Body of pancreas (tissue), 4 donors: ENCODE results near the gene ARHGAP32. TPM values are rescaled to one million over a fixed set of nuclear protein-coding genes. Genes with fewer than 3 reads are reported as not detected.

ENCODE experiments used
- ATAC-seq: fragments of 150-250 bp; one replicate; pipeline ENCODE4 v1.9.1; 2016
- DNase-seq, 4 donors: peaks; one replicate each; pipeline ENCODE4 v3.0.0-alpha.2; 2019
- H3K27ac ChIP-seq, 4 donors: fragments of 200-600 bp; sonication (generic); 1 replicate in 3 of 4; 2 replicates in 1 of 4; pipeline versions ENCODE4 v1.5.1 to v1.6.1; 2016 to 2019; ENCODE audit warnings: mild to moderate bottlenecking in 1 of 4, mixed read lengths in 1 of 4, moderate library complexity in 1 of 4
- H3K27me3 ChIP-seq, 2 donors: fragments of 200-600 bp; sonication (generic); one replicate each; pipeline ENCODE4 v1.6.0; 2016; ENCODE audit warnings: mild to moderate bottlenecking in 1 of 2
- H3K36me3 ChIP-seq, 2 donors: fragments of 200-600 bp; sonication (generic); replicated peaks in 1 of 2; 2 replicates each; pipeline ENCODE4 v1.5.1; 2016; ENCODE audit warnings: low read depth in 2 of 2; ENCODE audit not compliant: insufficient read depth in 1 of 2
- H3K4me1 ChIP-seq: fragments of 200-600 bp; sonication (generic); one replicate; pipeline ENCODE4 v1.6.0; 2016
- H3K4me3 ChIP-seq, 2 donors: fragments of 200-600 bp; sonication (generic); 1 replicate in 1 of 2; 2 replicates in 1 of 2; pipeline ENCODE4 v1.5.1; 2016 to 2019
- H3K9me3 ChIP-seq, 3 donors: fragments of 200-600 bp; sonication (generic); 1 replicate in 2 of 3; 2 replicates in 1 of 3; pipeline ENCODE4 v1.5.1; 2016
- CTCF ChIP-seq, 7 experiments: fragments of 450-650 bp in 4 of 7; fragments of 200-600 bp in 3 of 7; sonication (generic) in 3 of 7; IDR thresholded peaks; one replicate each; pipeline ENCODE4 v1.5.1; 2016 to 2019; ENCODE audit warnings: antibody characterized with exemption in 7 of 7
- POLR2A ChIP-seq, 3 donors: fragments of 450-650 bp; IDR thresholded peaks; one replicate each; pipeline ENCODE4 v1.6.1; 2016; ENCODE audit warnings: antibody characterized with exemption in 3 of 3, mild to moderate bottlenecking in 2 of 3
- WGBS, 2 donors: methylation state at CpG; one replicate each; pipeline ENCODE4 v1.1.5; 2017; 5-methylcytosine and 5-hydroxymethylcytosine counted together
- intact Hi-C: fragments of 100-400 bp; cut with DNase I; formaldehyde crosslinking; loops from one replicate; pipeline ENCODE4 v1.15.1; 2023
- small RNA-seq: library from RNA; depleted of rRNA; stranded (forward); fragments of <200 nt; gene quantifications from one replicate; pipeline ENCODE3, GENCODE V24; 2016
- total RNA-seq, 2 donors: library from RNA; depleted of rRNA; stranded (reverse); fragments of >200 nt; gene quantifications; one replicate each; pipeline ENCODE4 v1.1.0, GENCODE V29; 2016

Gene ARHGAP32
- total RNA-seq, 2 donors from 2014 or later = 26.0 to 30.4 TPM

GRCh38 chr11:128917144-128917724 lies 274.9 kb downstream of the ARHGAP32 start:
- no peak for DNase-seq
- no peak overlapping the region for H3K27ac ChIP-seq
- no peaks in the 10 kb centered on the region for H3K27me3 ChIP-seq
- no peaks in the 10 kb centered on the region for H3K4me1 ChIP-seq
- no peaks in the 10 kb centered on the region for H3K9me3 ChIP-seq
- no peak overlapping the region for H3K4me3 ChIP-seq
- H3K36me3 ChIP-seq = no peaks in the 10 kb centered on the region
- intact Hi-C loops = no loop called here
- no peak for ATAC-seq
- 31 to 32% methylated on average over 4 to 5 of the region's 5 CpGs for WGBS, 2 donors
- TF ChIP-seq CTCF (IDR thresholded peaks at IDR 0.05) = no peak
- TF ChIP-seq POLR2A (IDR thresholded peaks at IDR 0.05) = no peak

GRCh38 chr11:128916681-128917080 lies 275.4 kb downstream of the ARHGAP32 start:
- H3K4me1 ChIP-seq = no peaks in the 10 kb centered on the region
- 82 to 88% methylated on average over 1 to 2 of the region's 2 CpGs for WGBS, 2 donors
- TF ChIP-seq CTCF (IDR thresholded peaks at IDR 0.05) = no peak
- TF ChIP-seq POLR2A (IDR thresholded peaks at IDR 0.05) = no peak
- no peaks in the 10 kb centered on the region for H3K27me3 ChIP-seq
- no peaks in the 10 kb centered on the region for H3K36me3 ChIP-seq
- no peaks in the 10 kb centered on the region for H3K9me3 ChIP-seq
- ATAC-seq = no peak
- no peak overlapping the region for H3K27ac ChIP-seq
- intact Hi-C loops = no loop called here
- no peak for DNase-seq
- H3K4me3 ChIP-seq = no peak overlapping the region

- no peak for DNase-seq
- WGBS, 2 donors = 56 to 71% methylated on average over 3 of the region's 3 CpGs
- TF ChIP-seq POLR2A (IDR thresholded peaks at IDR 0.05) (no peak), CTCF (IDR thresholded peaks at IDR 0.05) (no peak)
These were observed 276.0 kb downstream of the ARHGAP32 start for GRCh38 chr11:128916037-128916572.

GRCh38 chr11:128915149-128915521 lies 277.0 kb downstream of the ARHGAP32 start:
- Histone ChIP-seq H3K4me1 (no peaks in the 10 kb centered on the region), H3K36me3 (no peaks in the 10 kb centered on the region), H3K27me3 (no peaks in the 10 kb centered on the region), H3K4me3 (no peak overlapping the region), H3K9me3 (no peaks in the 10 kb centered on the region), H3K27ac (no peak overlapping the region)
- intact Hi-C loops = no loop called here
- ATAC-seq = no peak
- WGBS, 2 donors = 79 to 89% methylated on average over 6 of the region's 6 CpGs
- DNase-seq = no peak
- no peak for TF ChIP-seq CTCF (IDR thresholded peaks at IDR 0.05)
- TF ChIP-seq POLR2A (IDR thresholded peaks at IDR 0.05) = no peak

More at GRCh38 chr11:128916037-128916572, 276.0 kb downstream of the ARHGAP32 start:
- H3K27me3 ChIP-seq = no peaks in the 10 kb centered on the region
- no peak for ATAC-seq
- H3K4me1 ChIP-seq = no peaks in the 10 kb centered on the region
- no peak overlapping the region for H3K27ac ChIP-seq
- H3K4me3 ChIP-seq = no peak overlapping the region
- intact Hi-C loops = no loop called here
- no peaks in the 10 kb centered on the region for H3K36me3 ChIP-seq
- no peaks in the 10 kb centered on the region for H3K9me3 ChIP-seq

Small RNAs within 50 kb of the gene (small RNA-seq; reads per million reads assigned to genes)
- gene RF00019 = not detected
- gene RNU6-874P = not detected
- gene RNU6-876P = not detected

Other genes with a start within 250 kb of the ARHGAP32 start
- gene TP53AIP1, start 249.5 kb downstream of the ARHGAP32 start, total RNA-seq = not detected
- gene BARX2, start 183.5 kb upstream of the ARHGAP32 start, total RNA-seq = 1 to 10 TPM; 1.8 to 6.6 TPM